Transverse colon (tissue), 4 donors: ENCODE measurements around the gene CDCA7.

Source experiments
- EP300 ChIP-seq: sonication (generic); formaldehyde crosslinking; IDR thresholded peaks from one replicate; pipeline ENCODE4 v1.6.1; 2017; ENCODE audit warnings: antibody characterized with exemption, low read depth
- POLR2A ChIP-seq: fragments of 450-650 bp; IDR thresholded peaks from one replicate; pipeline ENCODE4 v1.6.1; 2016; ENCODE audit warnings: antibody characterized with exemption, mild to moderate bottlenecking, moderate library complexity
- POLR2AphosphoS5 ChIP-seq, 3 donors: sonication (generic); formaldehyde crosslinking; IDR thresholded peaks; one replicate each; pipeline ENCODE4 v1.6.1; 2016; ENCODE audit warnings: antibody characterized with exemption in 3 of 3
- TF ChIP-seq, protein P1 (sequence below), 5 experiments: fragments of 200-600 bp in 3 of 5; fragments of 450-650 bp in 2 of 5; sonication (generic) in 3 of 5; IDR thresholded peaks; 1 replicate in 2 of 5; 2 replicates in 3 of 5; pipeline ENCODE4 v1.5.1; 2016 to 2017; ENCODE audit warnings: antibody characterized with exemption in 5 of 5, inconsistent platforms in 3 of 5, mild to moderate bottlenecking in 2 of 5, moderate library complexity in 1 of 5

DNA sequence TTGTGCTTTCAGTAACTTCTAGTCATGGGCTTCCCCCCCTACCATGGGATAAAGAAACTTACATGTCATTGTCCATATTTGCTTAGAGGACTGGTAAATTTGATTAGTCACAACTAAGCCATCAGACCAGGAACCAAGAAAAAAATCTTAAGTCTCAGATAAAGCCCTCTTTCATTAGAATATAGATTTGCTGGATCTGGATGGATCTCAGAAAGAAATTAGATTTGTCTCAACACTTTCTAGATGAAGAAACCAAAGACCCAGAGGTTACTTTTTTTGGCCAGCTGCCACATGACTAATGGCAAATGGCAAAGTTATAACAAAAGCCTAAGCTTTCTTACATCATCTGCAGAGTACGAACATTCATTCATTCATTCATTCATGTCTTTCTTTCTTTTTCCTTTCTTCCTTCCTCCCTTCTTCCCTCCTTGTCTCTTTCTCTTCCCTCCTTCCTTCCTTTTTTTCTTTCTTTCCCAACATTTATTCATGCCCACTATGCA, 60.2 kb downstream of the CDCA7 start:
- TF ChIP-seq, protein P1, sequence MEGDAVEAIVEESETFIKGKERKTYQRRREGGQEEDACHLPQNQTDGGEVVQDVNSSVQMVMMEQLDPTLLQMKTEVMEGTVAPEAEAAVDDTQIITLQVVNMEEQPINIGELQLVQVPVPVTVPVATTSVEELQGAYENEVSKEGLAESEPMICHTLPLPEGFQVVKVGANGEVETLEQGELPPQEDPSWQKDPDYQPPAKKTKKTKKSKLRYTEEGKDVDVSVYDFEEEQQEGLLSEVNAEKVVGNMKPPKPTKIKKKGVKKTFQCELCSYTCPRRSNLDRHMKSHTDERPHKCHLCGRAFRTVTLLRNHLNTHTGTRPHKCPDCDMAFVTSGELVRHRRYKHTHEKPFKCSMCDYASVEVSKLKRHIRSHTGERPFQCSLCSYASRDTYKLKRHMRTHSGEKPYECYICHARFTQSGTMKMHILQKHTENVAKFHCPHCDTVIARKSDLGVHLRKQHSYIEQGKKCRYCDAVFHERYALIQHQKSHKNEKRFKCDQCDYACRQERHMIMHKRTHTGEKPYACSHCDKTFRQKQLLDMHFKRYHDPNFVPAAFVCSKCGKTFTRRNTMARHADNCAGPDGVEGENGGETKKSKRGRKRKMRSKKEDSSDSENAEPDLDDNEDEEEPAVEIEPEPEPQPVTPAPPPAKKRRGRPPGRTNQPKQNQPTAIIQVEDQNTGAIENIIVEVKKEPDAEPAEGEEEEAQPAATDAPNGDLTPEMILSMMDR (IDR thresholded peaks at IDR 0.05), result no peak
- TF ChIP-seq POLR2A (no peak), EP300 (no peak), POLR2AphosphoS5 (IDR thresholded peaks at IDR 0.05) (no peak)
